GM20431 (cell line): Measurements from ENCODE around the gene SLC35A4.
"Not testable (repeated sequence)": the region's sequence is repeated elsewhere in the genome, so short reads cannot be mapped to it uniquely, and the experiment has no call there.

ENCODE experiments used
- in situ Hi-C: fragments of 300-500 bp; cut with MseI, MboI; formaldehyde crosslinking; loops from one replicate; pipeline ENCODE4 v1.15.0; 2020; ENCODE audit warnings: low sequenced_read_pairs; ENCODE audit not compliant: unreplicated experiment

SLC35A4 gene

GRCh38 chr5:140557965-140558364 lies 6.7 kb upstream of the SLC35A4 start:
- in situ Hi-C loops, result no loop called here

GRCh38 chr5:140558542-140558941 lies 6.1 kb upstream of the SLC35A4 start:
- in situ Hi-C loops, result no loop called here

- in situ Hi-C loops, result no loop called here
Observed at GRCh38 chr5:140560227-140560626, 4.4 kb upstream of the SLC35A4 start.

- in situ Hi-C loops, result no loop called here
Observed at GRCh38 chr5:140561753-140562523, 2.7 kb upstream of the SLC35A4 start.

- in situ Hi-C loops, result no loop called here
Observed at GRCh38 chr5:140563596-140563995, 1.0 kb upstream of the SLC35A4 start.

GRCh38 chr5:140565024-140565779 lies 574 bp downstream of the SLC35A4 start:
- in situ Hi-C loops, result no loop called here

GRCh38 chr5:140565780-140566095 lies 1.1 kb downstream of the SLC35A4 start:
- in situ Hi-C loops, result no loop called here

GRCh38 chr5:140566665-140567064 lies 2.0 kb downstream of the SLC35A4 start:
- in situ Hi-C loops, result no loop called here

- in situ Hi-C loops, result no loop called here
Observed at GRCh38 chr5:140567136-140567818, 2.6 kb downstream of the SLC35A4 start.

GRCh38 chr5:140567871-140568270 lies 3.2 kb downstream of the SLC35A4 start:
- in situ Hi-C loops, result no loop called here

- in situ Hi-C loops, result no loop called here
Observed at GRCh38 chr5:140568443-140569063, 3.9 kb downstream of the SLC35A4 start.

GRCh38 chr5:140569197-140569596 lies 4.6 kb downstream of the SLC35A4 start:
- in situ Hi-C loops, result no loop called here

GRCh38 chr5:140570058-140570457 lies 5.4 kb downstream of the SLC35A4 start:
- in situ Hi-C loops, result no loop called here

- in situ Hi-C loops, result no loop called here
Observed at GRCh38 chr5:140570488-140570887, 5.9 kb downstream of the SLC35A4 start.

- in situ Hi-C loops, result no loop called here
Observed at GRCh38 chr5:140571105-140571504, 6.5 kb downstream of the SLC35A4 start.

- in situ Hi-C loops, result no loop called here
Observed at GRCh38 chr5:140573683-140574082, 9.1 kb downstream of the SLC35A4 start.

GRCh38 chr5:140574165-140574564 lies 9.5 kb downstream of the SLC35A4 start:
- in situ Hi-C loops, result no loop called here

- in situ Hi-C loops, result no loop called here
Observed at GRCh38 chr5:140575309-140575708, 10.7 kb downstream of the SLC35A4 start.

- in situ Hi-C loops, result no loop called here
Observed at GRCh38 chr5:140576776-140577201, 12.2 kb downstream of the SLC35A4 start.

GRCh38 chr5:140579188-140579747 lies 14.6 kb downstream of the SLC35A4 start:
- in situ Hi-C loops, result not testable (repeated sequence)
